IMR-90 (cell line): ENCODE measurements around the gene MADCAM1. TPM values are rescaled to one million over a fixed set of nuclear protein-coding genes. Genes with fewer than 3 reads are reported as not detected.

Source experiments
- ATAC-seq: fragments of 200-7000 bp; cut with Tn5 transposase; 2 replicates; pipeline ENCODE4 v1.9.1; 2020; ENCODE audit warnings: low read depth, mild to moderate bottlenecking, moderate library complexity
- BruUV-seq: library from RNA; stranded (reverse); fragments of 400-500 nt; replicated peaks from 2 replicates; lab custom pipeline; 2021; lab: Mats Ljungman, UMichigan
- CTCF ChIA-PET: fragments of 300-600 bp; formaldehyde crosslinking; extraction: SDS; loops from one replicate; lab custom pipeline; 2021; ENCODE audit warnings: antibody characterized with exemption; lab: Yijun Ruan, JAX
- POLR2A ChIA-PET: fragments of 300-600 bp; sonication (Branson Sonifier 250); formaldehyde crosslinking; loops from one replicate; lab custom pipeline; 2022; ENCODE audit warnings: antibody characterized with exemption; ENCODE audit not compliant: unreplicated experiment; lab: Charles Lee
- DNase-seq: peaks from one replicate; pipeline ENCODE4 v3.0.0; 2013
- H2AFZ ChIP-seq: replicated peaks from 2 replicates; pipeline ENCODE3; 2013; ENCODE audit warnings: low read length, mild to moderate bottlenecking; ENCODE audit not compliant: poor library complexity
- H2AK5ac ChIP-seq: 2 replicates; pipeline ENCODE4 v1.6.1; 2013; ENCODE audit warnings: low read depth, low read length, inconsistent platforms
- H2AK9ac ChIP-seq: replicated peaks from 2 replicates; pipeline ENCODE3; 2013; ENCODE audit warnings: mild to moderate bottlenecking, low read depth, low read length, moderate library complexity; ENCODE audit not compliant: poor library complexity
- H2BK120ac ChIP-seq: 2 replicates; pipeline ENCODE4 v1.6.1; 2013; ENCODE audit warnings: low read depth, low read length, inconsistent platforms
- H2BK15ac ChIP-seq: 3 replicates; pipeline ENCODE4 v1.6.1; 2013; ENCODE audit warnings: low read depth, low read length, inconsistent platforms
- H2BK20ac ChIP-seq: 2 replicates; pipeline ENCODE4 v1.6.1; 2013; ENCODE audit warnings: low read depth, mild to moderate bottlenecking, inconsistent platforms, low read length, moderate library complexity
- H2BK5ac ChIP-seq: 2 replicates; pipeline ENCODE4 v1.6.1; 2013; ENCODE audit warnings: mild to moderate bottlenecking, low read depth, low read length, inconsistent platforms; ENCODE audit not compliant: poor library complexity, severe bottlenecking
- H3K14ac ChIP-seq: replicated peaks from 2 replicates; pipeline ENCODE4 v1.6.1; 2013; ENCODE audit warnings: low read depth, low read length, inconsistent platforms
- H3K18ac ChIP-seq: 2 replicates; pipeline ENCODE4 v1.6.1; 2013; ENCODE audit warnings: low read depth, low read length, control low read depth
- H3K23ac ChIP-seq: 2 replicates; pipeline ENCODE4 v1.6.1; 2013; ENCODE audit warnings: low read depth, low read length, inconsistent platforms
- H3K27ac ChIP-seq: 2 replicates; pipeline ENCODE4 v1.5.1; 2013; ENCODE audit warnings: mild to moderate bottlenecking, control low read depth, low read length; ENCODE audit not compliant: insufficient read depth
- H3K27me3 ChIP-seq: 2 replicates; pipeline ENCODE4 v1.6.1; 2013; ENCODE audit warnings: low read length; ENCODE audit not compliant: control insufficient read depth, insufficient read depth
- H3K36me3 ChIP-seq: 2 replicates; pipeline ENCODE4 v1.6.1; 2013; ENCODE audit warnings: low read length, mixed read lengths; ENCODE audit not compliant: control insufficient read depth, insufficient read depth
- H3K4ac ChIP-seq: 2 replicates; pipeline ENCODE4 v1.6.1; 2013; ENCODE audit warnings: low read depth, low read length, inconsistent platforms
- H3K4me1 ChIP-seq: 2 replicates; pipeline ENCODE4 v1.6.1; 2013; ENCODE audit warnings: low read length, mixed read lengths; ENCODE audit not compliant: control insufficient read depth, insufficient read depth
- H3K4me2 ChIP-seq: 2 replicates; pipeline ENCODE4 v1.6.1; 2013; ENCODE audit warnings: low read depth, mild to moderate bottlenecking, control low read depth, low read length, moderate library complexity
- H3K4me3 ChIP-seq: 2 replicates; pipeline ENCODE4 v1.5.1; 2013; ENCODE audit warnings: low read depth, mild to moderate bottlenecking, control low read depth, low read length, moderate library complexity; ENCODE audit not compliant: insufficient read depth
- H3K56ac ChIP-seq: 2 replicates; pipeline ENCODE4 v1.6.1; 2013; ENCODE audit warnings: low read length, inconsistent platforms; ENCODE audit not compliant: insufficient read depth; ENCODE audit errors: extremely low read depth
- H3K79me1 ChIP-seq, 2 experiments: 2 replicates each; pipeline ENCODE4 v1.6.1; 2013; ENCODE audit warnings: low read length in 2 of 2, inconsistent platforms in 1 of 2, low read depth in 1 of 2
- H3K9ac ChIP-seq: 2 replicates; pipeline ENCODE4 v1.6.1; 2013; ENCODE audit warnings: low read depth, low read length, control low read depth
- H3K9me1 ChIP-seq: 2 replicates; pipeline ENCODE4 v1.6.1; 2013; ENCODE audit warnings: low read length, inconsistent platforms; ENCODE audit not compliant: insufficient read depth
- H3K9me3 ChIP-seq: 2 replicates; pipeline ENCODE4 v1.6.1; 2013; ENCODE audit warnings: low read length; ENCODE audit not compliant: control insufficient read depth, insufficient read depth
- H4K20me1 ChIP-seq: 2 replicates; pipeline ENCODE4 v1.6.1; 2013; ENCODE audit warnings: low read length, inconsistent platforms; ENCODE audit not compliant: insufficient read depth
- H4K5ac ChIP-seq: 2 replicates; pipeline ENCODE4 v1.6.1; 2013; ENCODE audit warnings: mild to moderate bottlenecking, low read depth, low read length, control low read depth
- H4K8ac ChIP-seq, 2 experiments: 2 replicates each; pipeline ENCODE4 v1.6.1; 2013; ENCODE audit warnings: low read depth in 2 of 2, low read length in 2 of 2, control low read depth in 1 of 2, inconsistent platforms in 1 of 2
- H4K91ac ChIP-seq: 2 replicates; pipeline ENCODE4 v1.6.1; 2013; ENCODE audit warnings: low read depth, low read length, inconsistent platforms; ENCODE audit not compliant: insufficient read depth
- BHLHE40 ChIP-seq: fragments of 150-350 bp; IDR thresholded peaks from 2 replicates; pipeline ENCODE4 v1.6.1; 2016; ENCODE audit warnings: mild to moderate bottlenecking, low read depth, low read length
- CEBPB ChIP-seq: IDR thresholded peaks from 2 replicates; pipeline ENCODE4 v1.6.1; 2012; ENCODE audit warnings: low read depth, low read length, improper control_type of control experiment
- CHD1 ChIP-seq: IDR thresholded peaks from 2 replicates; pipeline ENCODE4 v1.6.1; 2012; ENCODE audit warnings: low read depth, low read length, improper control_type of control experiment
- CTCF ChIP-seq: conservative IDR thresholded peaks from 2 replicates; pipeline ENCODE4 v1.5.1; 2012; ENCODE audit warnings: mild to moderate bottlenecking, low read depth, low read length, improper control_type of control experiment
- ELK1 ChIP-seq: fragments of 150-350 bp; IDR thresholded peaks from 2 replicates; pipeline ENCODE4 v1.6.1; 2016; ENCODE audit warnings: low read depth, mild to moderate bottlenecking, low read length, moderate library complexity, borderline replicate concordance
- FOS ChIP-seq: fragments of 150-350 bp; IDR thresholded peaks from 2 replicates; pipeline ENCODE4 v1.6.1; 2016; ENCODE audit warnings: low read depth, low read length
- MAFK ChIP-seq: IDR thresholded peaks from 2 replicates; pipeline ENCODE4 v1.6.1; 2012; ENCODE audit warnings: low read depth, low read length, improper control_type of control experiment
- MAZ ChIP-seq: IDR thresholded peaks from 2 replicates; pipeline ENCODE4 v1.6.1; 2012; ENCODE audit warnings: low read depth, mild to moderate bottlenecking, low read length, improper control_type of control experiment, moderate library complexity, borderline replicate concordance
- MXI1 ChIP-seq: IDR thresholded peaks from 2 replicates; pipeline ENCODE4 v1.6.1; 2012; ENCODE audit warnings: low read depth, mild to moderate bottlenecking, low read length, moderate library complexity, borderline replicate concordance
- NFE2L2 ChIP-seq: fragments of 150-350 bp; IDR thresholded peaks from 2 replicates; pipeline ENCODE4 v1.6.1; 2016; ENCODE audit warnings: low read depth, mild to moderate bottlenecking, low read length
- POLR2A ChIP-seq: IDR thresholded peaks from 2 replicates; pipeline ENCODE4 v1.6.1; 2012; ENCODE audit warnings: mild to moderate bottlenecking, low read depth, low read length
- RAD21 ChIP-seq: IDR thresholded peaks from 2 replicates; pipeline ENCODE4 v1.6.1; 2012; ENCODE audit warnings: low read length, improper control_type of control experiment
- RFX5 ChIP-seq: IDR thresholded peaks from 2 replicates; pipeline ENCODE4 v1.8.0; 2012; ENCODE audit warnings: low read depth, mild to moderate bottlenecking, low read length, moderate library complexity
- SMC3 ChIP-seq: fragments of 150-350 bp; IDR thresholded peaks from 2 replicates; pipeline ENCODE4 v1.6.1; 2016; ENCODE audit warnings: low read depth, mild to moderate bottlenecking, antibody characterized with exemption, low read length, moderate library complexity
- USF2 ChIP-seq: fragments of 150-350 bp; IDR thresholded peaks from 2 replicates; pipeline ENCODE4 v1.6.1; 2017; ENCODE audit warnings: mild to moderate bottlenecking, antibody characterized with exemption, low read length, low read depth
- WGBS, 2 experiments: methylation state at CpG; one replicate each; pipeline versions ENCODE4 v1.1.5 to v1.1.7; 2013; ENCODE audit warnings: missing lambda C conversion rate in 2 of 2; ENCODE audit not compliant: insufficient read length in 1 of 2; ENCODE audit errors: extremely low coverage in 2 of 2; 5-methylcytosine and 5-hydroxymethylcytosine counted together
- dilution Hi-C: fragments of 300-500 bp; cut with HindIII; formaldehyde crosslinking; loops from one replicate; pipeline ENCODE4 v1.14.3; 2018; ENCODE audit warnings: low sequenced_read_pairs; ENCODE audit not compliant: unreplicated experiment
- in situ Hi-C: fragments of 300-500 bp; cut with MboI; formaldehyde crosslinking; loops from 3 replicates; pipeline ENCODE4 v1.14.3; 2019; ENCODE audit warnings: low sequenced_read_pairs, inconsistent platforms, mixed read lengths
- intact Hi-C: fragments of 100-400 bp; cut with micrococcal nuclease; formaldehyde crosslinking; loops from 2 replicates; pipeline ENCODE4 v1.10.0; 2022
- polyA plus RNA-seq, 3 experiments: library from polyadenylated mRNA; depleted of rRNA; stranded (reverse); fragments of >200 nt; gene quantifications; 2 replicates each; pipeline ENCODE4 v1.2.3, GENCODE V29; 2012; ENCODE audit warnings: low replicate concordance in 1 of 3
- total RNA-seq: library from RNA; depleted of rRNA; stranded (reverse); fragments of >200 nt; gene quantifications from 2 replicates; pipeline ENCODE4 v1.2.3, GENCODE V29; 2012

MADCAM1 gene
- total and polyA plus RNA-seq, 2 of the 4 experiments (the other 2 are of a cell fraction), result 0.24 TPM; not detected in 1

- POLR2A ChIA-PET, result no interaction called here
- Histone ChIP-seq H2AK5ac (no peak overlapping the region), H3K14ac (no peak overlapping the region), H4K5ac (no peak overlapping the region), H3K23ac (no peak overlapping the region), H3K4me3 (no peak overlapping the region), H3K4me1 (peaks cover 2% of the 10 kb centered on the region; the same call in 1 of the 2 replicates), H3K9ac (no peak overlapping the region), H3K27ac (no peak overlapping the region), H3K9me1 (peaks cover 8% of the 10 kb centered on the region), H4K20me1 (peaks cover 7% of the 10 kb centered on the region; the same call in 1 of the 2 replicates), H4K91ac (no peak overlapping the region), H3K4ac (no peak overlapping the region), H2AFZ (no peak overlapping the region), H3K4me2 (no peak overlapping the region), H3K56ac (no peak overlapping the region), H3K9me3 (no peaks in the 10 kb centered on the region), H2BK120ac (no peak overlapping the region), H2BK20ac (no peak overlapping the region), H2BK5ac (no peak overlapping the region), H3K36me3 (peaks cover 9% of the 10 kb centered on the region), H2BK15ac (no peak overlapping the region), H2AK9ac (no peak overlapping the region), H3K27me3 (no peaks in the 10 kb centered on the region), H4K8ac (no peak overlapping the region), H3K18ac (no peak overlapping the region), H3K79me1 (no peaks in the 10 kb centered on the region; a peak in 1 of 4 replicates)
- no peak for ATAC-seq
- dilution Hi-C loops, result no loop called here
- CTCF ChIA-PET, result no interaction called here
- no TSS peak for BruUV-seq
- no peak for DNase-seq
- 90% methylated on average over 5 of the region's 15 CpGs; no CpG with 5 or more reads in 1 of the 2 experiments for WGBS, 2 experiments
- in situ Hi-C loops, result no loop called here
- intact Hi-C loops, result no loop called here
- TF ChIP-seq MXI1, result no peak
- no peak for TF ChIP-seq MAZ
- no peak for TF ChIP-seq USF2
- no peak for TF ChIP-seq RAD21
- TF ChIP-seq NFE2L2, result no peak
- no peak for TF ChIP-seq RFX5
- no peak for TF ChIP-seq SMC3
- no peak for TF ChIP-seq CTCF
- no peak for TF ChIP-seq BHLHE40
- TF ChIP-seq FOS, result no peak
- TF ChIP-seq ELK1, result no peak
- TF ChIP-seq MAFK, result no peak
- no peak for TF ChIP-seq CEBPB
- TF ChIP-seq POLR2A, result no peak
- no peak for TF ChIP-seq CHD1
Measured at GRCh38 chr19:547117-547516, 50.8 kb downstream of the MADCAM1 start.
